Measurements from ENCODE around the gene CST7. TPM values are rescaled to one million over a fixed set of nuclear protein-coding genes. Genes with fewer than 3 reads are reported as not detected.

CST7 gene
- total and polyA plus RNA-seq, 2 of the 13 experiments (the other 11 are each of a cell fraction or from before 2014, with no cell fraction given): not detected

- TF ChIP-seq ZNF704 (CRISPR knock-in tag; IDR thresholded peaks at IDR 0.05; ENCODE audit: borderline replicate concordance) (no peak), AHR (CRISPR knock-in tag; IDR thresholded peaks at IDR 0.05) (no peak), ZBTB7A (CRISPR knock-in tag; IDR thresholded peaks at IDR 0.05) (no peak), KAT8 (CRISPR knock-in tag; IDR thresholded peaks at IDR 0.05) (no peak), HNRNPH1 (optimal IDR thresholded peaks at IDR 0.05; ENCODE audit: low read depth, low read length) (no peak), ATF6 (CRISPR knock-in tag; conservative IDR thresholded peaks at IDR 0.05) (no peak), PRPF4 (IDR thresholded peaks at IDR 0.05; ENCODE audit: low read depth, low read length, poor library complexity, severe bottlenecking) (no peak)
Observed at GRCh38 chr20:24962182-24962492, 13.1 kb downstream of the CST7 start (continued).

DNA sequence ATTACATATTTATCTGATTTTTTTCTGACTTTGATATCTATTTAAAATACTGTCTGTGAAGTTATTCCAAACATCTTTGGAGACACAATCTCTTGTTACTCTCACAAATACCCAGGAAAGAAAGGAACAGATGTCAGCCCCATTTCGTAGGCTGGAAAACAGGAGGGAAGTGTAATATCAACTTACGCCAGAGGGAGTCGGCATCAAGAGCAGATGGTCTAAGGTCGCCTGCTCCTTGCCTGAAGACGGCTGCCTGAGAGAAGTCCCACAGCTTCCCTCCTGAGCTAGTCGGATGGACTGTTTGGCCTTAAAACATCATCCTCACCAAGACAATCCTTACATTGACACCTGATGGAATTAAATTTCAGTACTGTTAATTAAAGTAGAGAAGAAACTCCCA, 13.4 kb downstream of the CST7 start:
- Histone ChIP-seq H3K4me3 (replicated peaks in 1 of 3; ENCODE audit: insufficient read depth in 1 of 3, low read depth in 2 of 3, low read length in 3 of 3) (no peak overlapping the region), H3K27me3 (ENCODE audit: control insufficient read depth in 1 of 2, insufficient read depth in 2 of 2, low read length in 2 of 2) (no peaks in the 10 kb centered on the region), H2AFZ (ENCODE audit: low read length) (no peak overlapping the region), H3K79me2 (ENCODE audit: insufficient read depth, low read length) (no peaks in the 10 kb centered on the region), H4K20me1 (ENCODE audit: insufficient read depth, low read length) (no peaks in the 10 kb centered on the region), H3K4me2 (ENCODE audit: low read depth, low read length) (no peak overlapping the region), H3K27ac (ENCODE audit: extremely low read length, insufficient read depth, low read length) (no peak overlapping the region), H3K36me3 (replicated peaks in 1 of 2; ENCODE audit: control insufficient read depth in 1 of 2, insufficient read depth in 2 of 2, low read length in 2 of 2) (peaks cover 40 to 73% of the 10 kb centered on the region in 2 experiments), H3K9ac (ENCODE audit: insufficient read depth, low read depth, low read length) (no peak overlapping the region), H3K4me1 (ENCODE audit: insufficient read depth, low read length) (no peaks in the 10 kb centered on the region), H3K9me3 (ENCODE audit: low read length) (no peaks in the 10 kb centered on the region)
- ChIA-PET CTCF (ENCODE audit: low intra/inter-chr PET ratio, low total read pairs) (no interaction called here), POLR2A (no interaction called here)
- intact Hi-C loops (cut with micrococcal nuclease; ENCODE audit: unreplicated experiment): no loop called here
- in situ Hi-C loops (cut with HindIII; ENCODE audit: extremely low pct_ligation_motif_present, low pct_unique_long_range_greater_than_20kb): no loop called here
- ATAC-seq (no peak), DNase-seq (ENCODE audit: low spot score) (no peak), FAIRE-seq (no peak)
- TF ChIP-seq ZNF460 (CRISPR knock-in tag; IDR thresholded peaks at IDR 0.05; ENCODE audit: borderline replicate concordance) (no peak), TOE1 (CRISPR knock-in tag; IDR thresholded peaks at IDR 0.05) (no peak), ZNF263 (CRISPR knock-in tag; IDR thresholded peaks at IDR 0.05) (no peak), ZSCAN22 (CRISPR knock-in tag; IDR thresholded peaks at IDR 0.05) (no peak), ZKSCAN5 (CRISPR knock-in tag; IDR thresholded peaks at IDR 0.05) (no peak), ZSCAN21 (CRISPR knock-in tag; IDR thresholded peaks at IDR 0.05; ENCODE audit: borderline replicate concordance) (no peak), ATRX (CRISPR knock-in tag; IDR thresholded peaks at IDR 0.05; ENCODE audit: borderline replicate concordance) (no peak), BRCA1 (CRISPR knock-in tag; IDR thresholded peaks at IDR 0.05) (no peak), DR1 (CRISPR knock-in tag; IDR thresholded peaks at IDR 0.05) (no peak), CREB1 (IDR thresholded peaks at IDR 0.05) (no peak), CREB1 (CRISPR knock-in tag; IDR thresholded peaks at IDR 0.05) (no peak), HMGA1 (CRISPR knock-in tag; conservative IDR thresholded peaks at IDR 0.05) (no peak), ZNF879 (CRISPR knock-in tag; IDR thresholded peaks at IDR 0.05) (no peak)
- BruUV-seq (replicated peaks): no TSS peak
- 98% methylated on average over 6 of the region's 6 CpGs for WGBS (ENCODE audit: low lambda C conversion rate)

Measured in HepG2 (cell line).